Endothelial cell of umbilical vein (primary cell): ENCODE measurements around the gene HSPA6.

ENCODE experiments used
- EZH2 ChIP-seq: IDR thresholded peaks from 2 replicates; pipeline ENCODE4 v1.6.1; 2012; ENCODE audit warnings: borderline replicate concordance, low read depth, mild to moderate bottlenecking, moderate library complexity, low read length, inconsistent platforms; ENCODE audit not compliant: severe bottlenecking
- FOS ChIP-seq: IDR thresholded peaks from 2 replicates; pipeline ENCODE4 v1.6.1; 2011; ENCODE audit warnings: mild to moderate bottlenecking, low read length, moderate library complexity, borderline replicate concordance; ENCODE audit not compliant: insufficient read depth
- GATA2 ChIP-seq: IDR thresholded peaks from 2 replicates; pipeline ENCODE4 v1.7.0; 2011; ENCODE audit warnings: low read depth, mild to moderate bottlenecking, moderate library complexity, mixed read lengths, low read length; ENCODE audit not compliant: insufficient read length, insufficient read depth
- JUN ChIP-seq: IDR thresholded peaks from 2 replicates; pipeline ENCODE4 v1.6.1; 2011; ENCODE audit warnings: borderline replicate concordance, low read depth; ENCODE audit not compliant: insufficient read length, insufficient read depth
- MYC ChIP-seq: IDR thresholded peaks from one replicate; pipeline ENCODE4 v1.6.1; 2011; ENCODE audit warnings: mild to moderate bottlenecking, low read depth, low read length
- POLR2A ChIP-seq: IDR thresholded peaks from 2 replicates; pipeline ENCODE4 v1.6.1; 2012; ENCODE audit warnings: low read depth, mild to moderate bottlenecking, control low read depth, low read length
- POLR2AphosphoS5 ChIP-seq: IDR thresholded peaks from 2 replicates; pipeline ENCODE4 v1.6.1; 2012; ENCODE audit warnings: low read depth, mild to moderate bottlenecking, control low read depth, low read length, moderate library complexity; ENCODE audit not compliant: insufficient read depth
- TF ChIP-seq, protein P1 (sequence below), 2 donors: IDR thresholded peaks; 1 replicate in 1 of 2; 2 replicates in 1 of 2; pipeline ENCODE4 v1.5.1; 2011; ENCODE audit warnings: low read length in 2 of 2, mild to moderate bottlenecking in 2 of 2, moderate library complexity in 2 of 2, control low read depth in 1 of 2, inconsistent platforms in 1 of 2, low read depth in 1 of 2; ENCODE audit not compliant: insufficient read depth in 1 of 2; ENCODE audit errors: extremely low read depth in 1 of 2
- TF ChIP-seq, protein P2 (sequence below): IDR thresholded peaks from 2 replicates; pipeline ENCODE4 v1.6.1; 2011; ENCODE audit not compliant: insufficient read depth, insufficient read length

DNA sequence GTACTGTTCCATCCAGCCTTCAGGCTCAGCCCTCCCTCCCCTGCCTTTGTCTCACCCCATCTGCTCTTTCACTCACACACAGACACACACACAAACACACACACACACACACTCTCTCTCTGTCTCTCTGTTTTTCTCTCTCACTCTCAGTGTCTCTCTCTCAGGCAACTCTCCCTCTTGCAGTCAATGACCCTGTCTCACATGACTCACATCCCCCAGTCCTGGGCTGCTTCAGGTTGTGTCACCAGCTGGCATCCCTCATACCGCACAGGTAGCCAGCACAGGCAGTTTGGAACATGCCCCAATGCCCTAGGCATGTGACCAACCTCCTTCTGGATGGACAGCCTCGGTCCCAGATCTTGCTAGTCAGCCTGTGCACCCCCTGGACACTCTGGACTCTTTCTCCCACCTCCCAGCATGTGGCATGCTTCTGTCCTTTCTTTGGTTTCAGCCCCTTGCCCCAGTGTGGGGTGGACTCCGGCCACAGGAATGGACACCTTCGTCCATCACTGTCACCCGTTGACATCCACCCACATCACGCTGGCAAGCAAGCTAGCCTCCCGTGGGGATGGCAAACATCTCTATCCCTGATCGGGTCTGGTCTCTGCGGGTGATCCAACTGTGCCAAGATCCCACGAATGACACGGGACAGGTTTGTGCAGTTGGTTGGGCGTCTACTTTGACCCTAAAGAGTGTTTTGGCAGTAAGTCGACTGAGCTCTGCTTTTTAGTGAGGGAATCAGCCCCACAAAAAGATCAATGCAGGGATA, 42.5 kb upstream of the HSPA6 start:
- TF ChIP-seq, protein P1, sequence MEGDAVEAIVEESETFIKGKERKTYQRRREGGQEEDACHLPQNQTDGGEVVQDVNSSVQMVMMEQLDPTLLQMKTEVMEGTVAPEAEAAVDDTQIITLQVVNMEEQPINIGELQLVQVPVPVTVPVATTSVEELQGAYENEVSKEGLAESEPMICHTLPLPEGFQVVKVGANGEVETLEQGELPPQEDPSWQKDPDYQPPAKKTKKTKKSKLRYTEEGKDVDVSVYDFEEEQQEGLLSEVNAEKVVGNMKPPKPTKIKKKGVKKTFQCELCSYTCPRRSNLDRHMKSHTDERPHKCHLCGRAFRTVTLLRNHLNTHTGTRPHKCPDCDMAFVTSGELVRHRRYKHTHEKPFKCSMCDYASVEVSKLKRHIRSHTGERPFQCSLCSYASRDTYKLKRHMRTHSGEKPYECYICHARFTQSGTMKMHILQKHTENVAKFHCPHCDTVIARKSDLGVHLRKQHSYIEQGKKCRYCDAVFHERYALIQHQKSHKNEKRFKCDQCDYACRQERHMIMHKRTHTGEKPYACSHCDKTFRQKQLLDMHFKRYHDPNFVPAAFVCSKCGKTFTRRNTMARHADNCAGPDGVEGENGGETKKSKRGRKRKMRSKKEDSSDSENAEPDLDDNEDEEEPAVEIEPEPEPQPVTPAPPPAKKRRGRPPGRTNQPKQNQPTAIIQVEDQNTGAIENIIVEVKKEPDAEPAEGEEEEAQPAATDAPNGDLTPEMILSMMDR (IDR thresholded peaks at IDR 0.05; ENCODE audit: extremely low read depth in 1 of 2, insufficient read depth in 1 of 2, low read depth in 1 of 2, low read length in 2 of 2), result no peak
- TF ChIP-seq, protein P2, sequence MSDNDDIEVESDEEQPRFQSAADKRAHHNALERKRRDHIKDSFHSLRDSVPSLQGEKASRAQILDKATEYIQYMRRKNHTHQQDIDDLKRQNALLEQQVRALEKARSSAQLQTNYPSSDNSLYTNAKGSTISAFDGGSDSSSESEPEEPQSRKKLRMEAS, result no peak
- TF ChIP-seq POLR2AphosphoS5, result no peak
- no peak for TF ChIP-seq MYC
- no peak for TF ChIP-seq EZH2
- TF ChIP-seq FOS, result no peak
- no peak for TF ChIP-seq POLR2A
- no peak for TF ChIP-seq JUN
- no peak for TF ChIP-seq GATA2
